PC-3 (cell line): ENCODE results near the gene DZIP1. TPM values are rescaled to one million over a fixed set of nuclear protein-coding genes. Genes with fewer than 3 reads are reported as not detected.

ENCODE experiments used
- ATAC-seq: fragments of 200-7000 bp; cut with Tn5 transposase; 2 replicates; pipeline ENCODE4 v1.9.1; 2020; ENCODE audit warnings: mild to moderate bottlenecking, moderate library complexity
- BruUV-seq: library from RNA; stranded (reverse); fragments of 400-500 nt; replicated peaks from 2 replicates; lab custom pipeline; 2021; lab: Mats Ljungman, UMichigan
- CTCF ChIA-PET: fragments of 300-600 bp; sonication (Branson Sonifier 250); formaldehyde crosslinking; loops from one replicate; lab custom pipeline; 2022; ENCODE audit warnings: antibody characterized with exemption; lab: Charles Lee
- POLR2A ChIA-PET: fragments of 300-600 bp; sonication (Branson Sonifier 250); formaldehyde crosslinking; loops from one replicate; lab custom pipeline; 2022; ENCODE audit warnings: antibody characterized with exemption; ENCODE audit not compliant: unreplicated experiment; lab: Charles Lee
- DNase-seq: peaks from one replicate; pipeline ENCODE4 v3.0.0-alpha.2; 2015
- H2AFZ ChIP-seq: fragments of 300-600 bp; sonication (generic); 2 replicates; pipeline ENCODE4 v1.6.0; 2016; ENCODE audit warnings: antibody characterized with exemption, low read length
- H3F3A ChIP-seq: fragments of 300-600 bp; sonication (generic); one replicate; pipeline ENCODE4 v1.6.0; 2017; ENCODE audit warnings: antibody characterized with exemption, low read length, control low read depth, mild to moderate bottlenecking; ENCODE audit not compliant: unreplicated experiment
- H3K27ac ChIP-seq: fragments of 300-600 bp; sonication (generic); 2 replicates; pipeline ENCODE4 v1.5.1; 2016; ENCODE audit warnings: mild to moderate bottlenecking, low read length
- H3K27me3 ChIP-seq: fragments of 300-600 bp; sonication (generic); 2 replicates; pipeline ENCODE4 v1.6.1; 2016; ENCODE audit warnings: low read length, mixed read lengths
- H3K36me3 ChIP-seq: fragments of 300-600 bp; sonication (generic); 2 replicates; pipeline ENCODE4 v1.6.1; 2016; ENCODE audit warnings: low read depth, mixed run types, low read length, mixed read lengths
- H3K4me1 ChIP-seq: fragments of 300-600 bp; sonication (generic); 2 replicates; pipeline ENCODE4 v1.5.1; 2016; ENCODE audit warnings: low read length; ENCODE audit not compliant: insufficient read depth
- H3K4me2 ChIP-seq: fragments of 300-600 bp; sonication (generic); 2 replicates; pipeline ENCODE4 v1.6.0; 2016; ENCODE audit warnings: low read length
- H3K4me3 ChIP-seq: fragments of 300-600 bp; sonication (generic); 2 replicates; pipeline ENCODE4 v1.5.1; 2016; ENCODE audit warnings: mild to moderate bottlenecking, low read length, mixed read lengths
- H3K79me2 ChIP-seq: fragments of 300-600 bp; sonication (generic); 2 replicates; pipeline ENCODE4 v1.6.1; 2017; ENCODE audit warnings: low read length, mixed read lengths
- H3K9ac ChIP-seq: fragments of 300-600 bp; sonication (generic); 2 replicates; pipeline ENCODE4 v1.6.0; 2016; ENCODE audit warnings: mild to moderate bottlenecking, low read length
- H3K9me2 ChIP-seq: fragments of 300-600 bp; sonication (generic); replicated peaks from 2 replicates; pipeline ENCODE4 v1.6.1; 2016; ENCODE audit warnings: mixed run types, low read length, mixed read lengths
- H3K9me3 ChIP-seq: fragments of 300-600 bp; sonication (generic); 2 replicates; pipeline ENCODE4 v1.6.1; 2016; ENCODE audit warnings: low read length, mixed read lengths
- H4K20me1 ChIP-seq: fragments of 300-600 bp; sonication (generic); 2 replicates; pipeline ENCODE4 v1.6.1; 2016; ENCODE audit warnings: low read length, mixed read lengths
- CTCF ChIP-seq: fragments of 300-600 bp; sonication (generic); conservative IDR thresholded peaks from 2 replicates; pipeline ENCODE4 v1.5.1; 2017; ENCODE audit warnings: antibody characterized with exemption, low read depth, mild to moderate bottlenecking, low read length
- EZH2 ChIP-seq: fragments of 300-600 bp; sonication (generic); IDR thresholded peaks from one replicate; pipeline ENCODE4 v1.6.1; 2017; ENCODE audit warnings: antibody characterized with exemption, mild to moderate bottlenecking, low read length; ENCODE audit not compliant: unreplicated experiment
- EZH2phosphoT487 ChIP-seq: fragments of 300-600 bp; sonication (generic); IDR thresholded peaks from 2 replicates; pipeline ENCODE4 v1.6.1; 2018; ENCODE audit warnings: mild to moderate bottlenecking, antibody characterized with exemption, low read length, borderline replicate concordance
- intact Hi-C: fragments of 100-400 bp; cut with micrococcal nuclease; formaldehyde crosslinking; loops from 2 replicates; pipeline ENCODE4 v1.9.0; 2023
- total RNA-seq: library from RNA; depleted of rRNA; stranded (reverse); fragments of >200 nt; gene quantifications from 2 replicates; pipeline ENCODE4 v1.2.3, GENCODE V29; 2014

Gene DZIP1
- total RNA-seq, 1 experiment from 2014 or later: 3.5 TPM

- Histone ChIP-seq H4K20me1 (no peaks in the 10 kb centered on the region), H3K9me3 (no peaks in the 10 kb centered on the region), H3K27me3 (no peaks in the 10 kb centered on the region), H3F3A (no peaks in the 10 kb centered on the region), H3K4me3 (no peak overlapping the region), H3K9ac (no peak overlapping the region), H2AFZ (no peak overlapping the region), H3K4me2 (no peak overlapping the region), H3K27ac (no peak overlapping the region), H3K9me2 (no peaks in the 10 kb centered on the region), H3K36me3 (no peaks in the 10 kb centered on the region), H3K4me1 (no peaks in the 10 kb centered on the region), H3K79me2 (no peaks in the 10 kb centered on the region)
- POLR2A ChIA-PET: interaction anchor here (0.5 to 0.6 kb wide), 2 partner anchors 67 to 104 kb away, joined by 3 read pairs; no protein-coding TSS in a partner anchor
- no TSS peak for BruUV-seq
- DNase-seq: no peak
- intact Hi-C loops: loop anchor here (5.0 to 10.0 kb wide), 2 partner anchors 85 to 362 kb away; no protein-coding TSS in a partner anchor
- ATAC-seq: peak; percentile 24; the same call in 1 of the 2 replicates
- CTCF ChIA-PET: no interaction called here
- TF ChIP-seq CTCF (no peak), EZH2 (no peak), EZH2phosphoT487 (no peak)
These were observed 24.3 kb downstream of the DZIP1 start for GRCh38 chr13:95620030-95620824.

- no peaks in the 10 kb centered on the region for H3K4me1 ChIP-seq
These were observed 29.0 kb downstream of the DZIP1 start for GRCh38 chr13:95615539-95615938.

More at GRCh38 chr13:95615539-95615938, 29.0 kb downstream of the DZIP1 start:
- H3K4me3 ChIP-seq: no peak overlapping the region
- BruUV-seq: no TSS peak
- no peak for TF ChIP-seq EZH2phosphoT487
- TF ChIP-seq EZH2: no peak
- TF ChIP-seq CTCF: no peak
- H3K9me3 ChIP-seq: no peaks in the 10 kb centered on the region
- intact Hi-C loops: no loop called here
- POLR2A ChIA-PET: no interaction called here
- H3K79me2 ChIP-seq: no peaks in the 10 kb centered on the region
- no peaks in the 10 kb centered on the region for H3F3A ChIP-seq
- no peak overlapping the region for H3K4me2 ChIP-seq
- H3K36me3 ChIP-seq: no peaks in the 10 kb centered on the region
- no peak overlapping the region for H3K9ac ChIP-seq
- no peaks in the 10 kb centered on the region for H3K9me2 ChIP-seq
- H3K27me3 ChIP-seq: no peaks in the 10 kb centered on the region
- no peak overlapping the region for H3K27ac ChIP-seq
- no peaks in the 10 kb centered on the region for H4K20me1 ChIP-seq
- ATAC-seq: no peak
- DNase-seq: no peak
- H2AFZ ChIP-seq: no peak overlapping the region
- CTCF ChIA-PET: no interaction called here
